GM12801 (cell line): ENCODE results near the gene CBX5.

Experiments
- CTCF ChIP-seq: IDR thresholded peaks from one replicate; pipeline ENCODE4 v1.5.1; 2011; ENCODE audit warnings: control low read depth; ENCODE audit not compliant: insufficient read length; ENCODE audit errors: extremely low read depth

The CBX5 gene

GRCh38 chr12:54193434-54193833, 86.5 kb downstream of the CBX5 start:
- TF ChIP-seq CTCF, result no peak

DNA sequence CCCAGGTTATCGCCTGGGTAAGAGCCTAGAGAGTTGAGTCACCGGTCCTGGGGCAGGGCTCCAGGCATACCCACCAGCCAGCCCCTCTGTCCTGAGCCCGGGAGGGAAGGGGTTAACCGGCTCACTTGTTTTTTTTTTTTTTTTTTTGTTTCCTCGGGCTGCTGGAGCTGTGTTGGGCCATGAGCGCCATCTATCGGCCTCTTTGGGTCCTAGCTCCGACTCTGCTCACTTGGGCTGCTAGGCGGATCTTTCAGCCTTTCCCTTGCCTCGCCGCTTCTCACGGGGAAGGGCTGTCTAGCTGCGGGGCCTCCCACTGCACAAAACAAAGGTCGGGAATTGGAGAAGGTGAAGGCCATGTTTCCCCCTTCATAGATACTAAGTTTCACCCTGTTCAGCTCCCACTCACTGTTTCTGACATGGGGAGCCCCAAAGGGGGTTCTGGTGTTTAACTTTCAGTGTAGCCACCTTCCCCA, 88.3 kb downstream of the CBX5 start:
- TF ChIP-seq CTCF, result no peak

DNA sequence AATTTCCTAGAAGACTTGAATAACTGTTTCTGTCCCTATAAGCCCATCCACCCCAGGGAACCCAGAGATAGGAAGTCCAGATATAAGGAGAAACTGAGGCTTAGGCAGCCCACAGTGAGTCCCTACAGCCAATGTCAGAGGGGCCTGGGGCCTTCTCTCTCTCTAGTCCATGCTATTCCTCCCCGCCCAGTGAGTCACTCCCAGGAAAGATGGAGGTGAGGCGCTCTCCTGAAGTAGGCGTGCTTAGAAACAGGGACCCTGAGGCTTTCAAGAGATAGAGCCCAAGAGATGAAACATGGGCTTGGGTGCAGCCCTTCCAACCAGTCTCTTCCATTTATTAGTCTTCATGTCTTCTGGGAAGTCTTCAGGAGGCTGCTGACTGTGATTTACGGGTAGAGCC, 88.8 kb downstream of the CBX5 start:
- TF ChIP-seq CTCF, result no peak

GRCh38 chr12:54189198-54189539, 90.8 kb downstream of the CBX5 start:
- TF ChIP-seq CTCF, result no peak

GRCh38 chr12:54187075-54187474, 92.8 kb downstream of the CBX5 start:
- no peak for TF ChIP-seq CTCF

- no peak for TF ChIP-seq CTCF
Observed at GRCh38 chr12:54185919-54186318, 94.0 kb downstream of the CBX5 start.

GRCh38 chr12:54184024-54184805, 95.7 kb downstream of the CBX5 start:
- no peak for TF ChIP-seq CTCF

DNA sequence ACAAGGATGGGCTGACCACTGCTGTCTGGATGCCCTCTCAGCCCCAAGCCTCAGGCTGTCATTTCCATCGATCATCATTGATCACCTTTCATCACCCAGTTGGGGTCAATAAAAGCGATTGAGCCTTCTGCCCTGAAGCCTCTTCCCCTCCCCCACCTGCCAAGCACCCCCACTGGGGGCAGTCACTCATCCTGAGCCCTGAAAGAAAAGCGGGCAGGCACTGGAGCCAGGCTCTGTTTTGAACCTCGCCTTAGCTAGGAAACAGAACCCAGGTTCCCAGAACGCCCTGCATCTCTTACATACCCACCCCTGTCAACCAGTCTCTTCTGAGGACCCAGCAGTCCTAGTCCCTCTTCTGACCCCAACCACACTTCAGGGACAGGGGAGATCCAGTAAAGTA, 96.9 kb downstream of the CBX5 start:
- no peak for TF ChIP-seq CTCF
